ENCODE data around the gene FOSL1.
A peak's percentile ranks its signal among the peaks of the same experiment; 100 is the strongest.

The FOSL1 gene

DNA sequence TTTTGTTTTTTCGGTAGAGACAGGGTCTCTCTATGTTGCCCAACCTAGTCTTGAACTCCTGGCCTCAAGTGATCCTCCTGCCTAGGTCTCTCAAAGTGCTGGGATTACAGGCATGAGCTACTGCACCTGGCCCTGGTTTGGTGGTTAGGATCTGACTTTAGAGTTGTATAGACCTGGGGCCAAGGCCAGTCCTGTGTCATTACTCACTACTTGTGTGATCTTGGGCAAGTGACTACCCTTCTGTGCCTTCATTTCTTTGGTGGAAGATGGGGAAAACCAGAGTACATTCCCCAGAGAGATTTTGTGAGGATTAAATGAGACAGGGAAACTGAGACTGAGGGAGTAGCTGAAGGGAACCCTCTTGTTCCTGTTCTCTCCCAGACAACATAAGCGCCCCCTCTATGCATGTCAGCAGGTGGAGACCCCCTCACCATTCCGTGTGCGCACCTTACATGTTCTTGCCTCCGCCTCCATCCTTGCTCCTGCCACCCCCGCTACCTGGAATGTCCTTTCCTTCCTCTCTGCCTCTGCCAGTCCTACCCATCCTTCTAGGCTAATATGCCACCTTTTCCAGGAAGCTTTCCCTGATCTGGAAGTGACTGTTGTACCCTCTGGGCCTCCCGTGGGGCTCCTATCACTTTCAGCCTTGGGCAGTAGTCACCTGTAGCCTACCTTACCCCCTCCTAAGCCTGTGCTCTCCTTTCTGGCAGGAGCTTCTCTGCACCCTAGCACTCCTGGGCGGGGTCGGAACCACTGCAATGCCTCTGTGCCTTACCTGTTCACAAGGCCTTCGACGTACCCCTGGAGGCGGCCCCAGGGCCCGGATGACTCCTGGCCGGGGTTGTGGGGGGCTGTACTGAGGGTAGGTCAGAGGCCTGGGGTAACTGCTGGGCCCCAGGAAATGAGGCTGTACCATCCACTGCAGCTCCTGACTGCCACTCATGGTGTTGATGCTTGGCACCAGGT, 3.9 kb downstream of the FOSL1 start:
- no peak for DNase-seq (ENCODE audit: low spot score)

DNA sequence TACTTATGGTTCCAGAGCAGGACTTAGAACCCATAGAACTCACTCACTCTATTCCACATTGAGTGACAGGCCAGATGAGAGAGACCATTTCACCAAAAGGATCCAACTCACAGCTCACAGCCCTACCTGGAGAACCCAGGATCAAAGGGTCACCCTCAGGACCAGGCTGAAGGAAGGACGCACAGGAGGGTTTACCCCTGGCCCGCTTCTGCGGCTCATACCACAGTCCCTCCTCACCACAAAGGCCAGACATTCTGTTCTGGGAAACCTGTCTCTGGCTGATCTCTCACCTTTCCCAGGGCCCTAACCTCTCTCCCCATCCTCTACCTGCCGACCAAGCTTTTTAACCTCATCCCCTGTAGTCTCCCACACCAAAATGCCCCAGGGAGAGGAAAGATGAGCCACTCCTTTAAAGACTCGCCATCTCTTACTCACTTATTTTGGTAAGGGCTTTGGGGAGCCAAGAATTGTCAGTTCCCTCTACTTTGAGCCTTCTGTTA, 4.7 kb downstream of the FOSL1 start:
- no peak for DNase-seq (ENCODE audit: low spot score)

GRCh38 chr11:65894034-65894591, 6.1 kb downstream of the FOSL1 start:
- DNase-seq (ENCODE audit: low spot score): no peak

DNA sequence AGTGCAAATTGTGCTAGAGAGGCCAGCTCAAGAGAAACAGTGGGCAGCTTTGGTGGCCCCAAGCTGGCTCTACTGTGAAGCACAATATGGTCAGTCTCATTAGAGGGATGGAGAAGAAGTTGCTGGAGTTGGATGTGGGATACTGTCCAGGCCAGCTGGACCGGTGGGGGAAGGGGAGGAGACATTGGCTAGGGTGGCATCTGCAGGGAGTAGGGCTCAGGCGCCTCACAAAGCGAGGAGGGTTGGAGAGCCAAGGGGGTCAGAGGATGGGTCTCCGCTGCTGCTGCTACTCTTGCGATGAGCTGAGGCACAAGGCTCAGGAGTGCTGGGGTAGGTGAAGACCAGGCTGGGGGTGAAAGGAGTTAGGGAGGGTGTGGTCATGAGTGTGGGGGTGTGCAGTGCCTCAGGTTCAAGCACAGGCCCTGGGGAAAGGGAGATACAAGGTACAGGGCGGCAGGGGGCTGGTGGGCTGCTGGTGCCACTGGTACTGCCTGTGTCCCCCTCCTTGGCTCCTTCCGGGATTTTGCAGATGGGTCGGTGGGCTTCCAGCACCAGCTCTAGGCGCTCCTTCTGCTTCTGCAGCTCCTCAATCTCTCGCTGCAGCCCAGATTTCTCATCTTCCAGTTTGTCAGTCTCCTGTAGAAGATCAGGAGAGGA, 7.4 kb downstream of the FOSL1 start:
- DNase-seq (ENCODE audit: low spot score): no peak

DNA sequence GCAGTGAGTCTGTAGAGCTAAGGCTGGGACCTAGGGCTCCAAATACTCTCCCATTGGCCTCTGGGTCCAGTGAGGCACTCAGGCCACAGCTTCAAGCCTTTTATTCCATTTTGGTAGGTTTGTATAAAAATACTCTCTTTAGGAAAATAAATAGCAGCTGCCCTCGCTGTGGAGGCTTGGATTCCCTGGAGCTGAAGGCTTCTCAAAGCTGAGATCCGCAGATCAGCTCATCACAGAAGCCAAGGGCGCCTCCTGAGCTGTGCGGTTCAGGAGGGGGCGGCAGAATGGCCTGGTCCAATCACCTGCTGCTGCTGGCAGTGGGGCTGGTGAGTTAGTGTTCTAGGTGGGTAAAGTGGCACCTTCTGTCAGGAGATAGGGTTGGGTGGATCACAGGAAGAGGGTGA, 8.0 kb downstream of the FOSL1 start:
- peak; percentile 38 for DNase-seq (ENCODE audit: low spot score)

- DNase-seq (ENCODE audit: low spot score): peak; percentile 69
Measured at GRCh38 chr11:65891219-65892136, 8.7 kb downstream of the FOSL1 start.

DNA sequence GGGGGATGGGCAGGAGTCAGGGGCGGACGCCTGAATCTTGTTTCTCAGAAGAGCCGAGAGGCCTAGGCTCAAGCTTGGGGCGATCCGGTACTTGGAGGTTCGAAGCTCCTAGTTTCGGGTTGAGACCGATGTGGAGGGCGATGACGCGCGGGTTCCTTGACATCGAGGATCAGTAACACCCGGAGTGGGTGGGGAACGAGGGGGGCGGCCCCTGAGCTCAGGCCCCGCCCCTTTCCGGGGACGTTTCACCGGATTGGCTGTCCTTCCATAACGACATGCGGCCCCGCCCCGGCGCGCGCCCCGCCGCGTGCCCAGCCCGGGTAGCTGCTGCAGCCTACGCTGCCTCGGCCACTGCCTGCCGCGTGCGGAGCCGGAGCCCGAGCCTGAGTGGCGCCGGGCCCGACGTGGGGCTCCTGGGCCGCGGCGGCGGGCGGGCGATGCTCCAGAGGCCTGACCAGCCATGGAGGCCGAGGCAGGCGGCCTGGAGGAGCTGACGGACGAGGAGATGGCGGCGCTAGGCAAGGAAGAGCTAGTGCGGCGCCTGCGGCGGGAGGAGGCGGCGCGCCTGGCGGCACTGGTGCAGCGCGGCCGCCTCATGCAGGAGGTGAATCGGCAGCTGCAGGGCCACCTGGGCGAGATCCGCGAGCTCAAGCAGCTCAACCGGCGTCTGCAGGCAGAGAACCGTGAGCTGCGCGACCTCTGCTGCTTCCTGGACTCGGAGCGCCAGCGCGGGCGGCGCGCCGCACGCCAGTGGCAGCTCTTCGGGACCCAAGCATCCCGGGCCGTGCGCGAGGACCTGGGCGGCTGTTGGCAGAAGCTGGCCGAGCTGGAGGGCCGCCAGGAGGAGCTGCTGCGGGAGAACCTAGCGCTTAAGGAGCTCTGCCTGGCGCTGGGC, 9.6 kb downstream of the FOSL1 start, which contains the start of gene CCDC85B:
Gene CCDC85B (plus strand): TSS at position 350 of the 895 bp plus-strand sequence. CDS start 111 bp downstream, at position 461.
- DNase-seq (ENCODE audit: low spot score): peak; percentile 97

DNA sequence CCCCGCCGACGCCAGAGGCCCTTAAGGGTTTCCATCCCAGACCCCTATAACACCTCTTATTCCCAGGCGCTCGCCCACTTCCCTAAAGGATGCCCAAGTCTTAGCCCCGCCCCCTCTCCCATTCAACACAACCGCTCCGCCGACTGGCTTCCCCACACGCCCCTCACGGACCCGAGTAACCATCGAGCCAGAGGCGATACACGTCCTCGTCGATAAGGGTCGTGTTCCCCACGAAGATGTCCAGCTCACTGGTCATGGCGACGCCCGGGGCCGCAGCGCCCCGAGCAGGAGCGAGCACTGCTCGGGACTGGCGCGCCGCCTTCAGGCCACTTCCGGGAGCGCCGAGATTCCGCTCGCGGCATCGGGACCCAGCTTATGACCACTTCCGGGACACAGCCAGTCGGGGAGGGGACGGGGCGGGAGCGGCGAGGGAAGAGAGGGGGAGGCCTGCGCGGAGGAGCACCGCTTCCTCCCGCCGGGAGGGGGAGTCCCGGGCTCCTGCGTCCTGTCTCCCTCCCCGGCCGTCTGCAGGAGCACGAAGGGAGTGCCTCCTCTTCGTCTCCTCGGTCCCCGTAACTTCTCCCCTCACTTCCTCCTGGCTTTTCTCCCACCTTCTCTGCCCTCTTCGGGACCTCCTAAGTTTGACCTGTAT, 11.9 kb downstream of the FOSL1 start, which contains the start of gene FIBP:
Gene FIBP (minus strand): TSS at position 309 of the 652 bp plus-strand sequence. CDS start 53 bp downstream, at position 256.
- DNase-seq (ENCODE audit: low spot score): peak; percentile 96

DNA sequence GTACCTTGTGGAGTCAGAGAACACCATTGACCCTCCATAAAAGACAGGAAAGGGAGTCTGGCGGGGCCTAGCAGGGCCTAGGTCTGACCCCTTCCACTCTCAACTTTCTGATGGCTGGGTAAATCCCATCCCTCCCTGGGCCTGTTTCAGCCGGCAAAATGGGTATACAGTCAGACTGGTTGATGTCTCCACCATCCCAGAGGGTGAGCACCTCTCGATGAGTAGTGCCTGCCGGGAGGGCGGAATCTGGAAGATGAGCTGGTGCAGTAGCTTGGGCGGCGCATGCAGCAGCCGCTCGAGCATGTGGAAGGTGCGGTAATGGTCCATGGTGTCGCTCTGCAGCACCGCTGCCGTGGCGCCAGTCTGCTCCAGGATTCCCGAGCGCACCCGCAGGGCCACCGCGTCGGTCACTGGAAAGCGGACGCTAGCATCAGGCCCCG, 12.4 kb downstream of the FOSL1 start:
- DNase-seq (ENCODE audit: low spot score): peak; percentile 44

GRCh38 chr11:65886826-65887722, 13.1 kb downstream of the FOSL1 start:
- no peak for DNase-seq (ENCODE audit: low spot score)

GRCh38 chr11:65885808-65886536, 14.2 kb downstream of the FOSL1 start:
- DNase-seq (ENCODE audit: low spot score): no peak

DNA sequence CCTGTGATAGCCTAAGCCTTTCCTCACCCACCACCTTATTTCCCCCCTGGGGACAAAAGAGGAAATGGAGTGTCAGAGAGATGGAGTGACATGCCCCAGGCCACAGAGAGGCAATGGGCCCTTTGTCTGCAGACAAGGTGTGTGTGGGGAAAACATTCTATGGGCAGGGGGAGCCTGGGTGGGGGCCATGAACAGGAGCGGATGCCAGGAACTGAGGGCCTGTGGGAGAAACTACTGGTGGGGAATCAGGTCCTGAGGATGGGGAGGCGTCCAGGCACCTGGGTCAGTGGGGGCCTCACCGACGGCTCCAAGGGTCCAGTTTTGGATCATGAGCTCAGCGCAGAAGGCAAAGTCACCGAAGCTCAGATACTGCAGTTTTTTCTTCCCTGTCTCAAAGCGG, 15.0 kb downstream of the FOSL1 start:
- DNase-seq (ENCODE audit: low spot score): no peak

DNA sequence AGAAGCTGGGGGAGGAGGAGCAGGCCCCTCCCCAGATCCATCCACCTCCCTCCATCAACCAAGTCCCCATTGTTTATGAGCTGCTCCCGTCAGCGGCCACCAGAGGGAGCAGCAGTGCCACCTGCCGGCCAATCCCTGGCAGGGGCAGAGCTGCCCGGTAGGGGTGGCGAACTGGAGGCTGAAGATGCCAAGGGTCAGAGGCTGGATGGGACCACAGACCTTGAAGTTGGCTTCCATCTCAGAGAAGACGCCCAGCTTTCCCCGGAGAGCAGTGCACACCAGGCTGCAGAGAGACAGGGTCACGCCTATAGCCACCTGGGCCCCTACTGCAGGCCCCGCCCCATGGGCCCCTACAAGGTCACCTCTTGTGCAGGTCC, 15.5 kb downstream of the FOSL1 start:
- DNase-seq (ENCODE audit: low spot score): peak; percentile 88

DNA sequence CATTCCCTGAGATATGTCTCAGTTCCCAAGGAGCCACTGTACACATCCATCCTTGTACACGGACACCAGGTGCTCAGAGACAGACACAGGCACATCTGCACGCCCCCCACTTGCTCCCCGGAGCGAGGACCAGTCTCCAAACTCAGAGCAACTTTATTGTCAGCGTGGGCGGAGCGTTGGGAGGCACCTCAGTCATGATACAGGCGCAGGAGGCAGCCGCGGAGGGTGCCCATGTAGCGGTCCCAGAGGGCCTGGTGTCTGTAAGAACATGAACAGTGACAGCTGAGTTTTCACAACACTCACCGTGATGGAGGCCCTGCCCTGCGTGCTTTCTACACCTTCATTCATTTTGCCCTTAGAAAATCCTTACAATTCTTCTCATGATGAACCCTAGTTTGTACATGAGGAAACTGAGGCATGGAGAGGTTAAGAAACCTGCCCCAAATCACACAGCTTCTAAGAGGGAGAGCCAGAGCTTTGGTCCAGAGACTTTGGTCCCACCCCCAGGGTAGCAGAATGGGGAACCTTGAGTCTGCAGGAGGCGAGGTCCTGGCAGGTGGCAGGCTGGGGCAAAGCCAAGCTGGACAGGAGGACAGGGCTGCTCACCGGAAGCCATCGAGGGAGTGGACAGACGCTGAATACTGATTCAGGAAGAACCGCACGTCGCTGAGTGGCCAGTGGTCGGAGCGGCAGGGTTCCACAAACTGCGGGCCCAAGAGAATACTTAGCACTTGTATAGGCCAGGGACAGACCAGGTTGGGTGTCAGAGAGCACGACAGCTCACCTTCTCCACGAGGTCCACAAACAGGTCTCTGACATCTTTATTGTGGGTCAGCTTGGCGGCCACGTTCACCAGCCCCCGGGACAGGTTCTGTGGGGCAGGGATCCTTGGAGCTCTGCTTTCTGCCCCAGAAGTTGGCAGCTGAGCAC, 16.1 kb downstream of the FOSL1 start:
- no peak for DNase-seq (ENCODE audit: low spot score)

DNA sequence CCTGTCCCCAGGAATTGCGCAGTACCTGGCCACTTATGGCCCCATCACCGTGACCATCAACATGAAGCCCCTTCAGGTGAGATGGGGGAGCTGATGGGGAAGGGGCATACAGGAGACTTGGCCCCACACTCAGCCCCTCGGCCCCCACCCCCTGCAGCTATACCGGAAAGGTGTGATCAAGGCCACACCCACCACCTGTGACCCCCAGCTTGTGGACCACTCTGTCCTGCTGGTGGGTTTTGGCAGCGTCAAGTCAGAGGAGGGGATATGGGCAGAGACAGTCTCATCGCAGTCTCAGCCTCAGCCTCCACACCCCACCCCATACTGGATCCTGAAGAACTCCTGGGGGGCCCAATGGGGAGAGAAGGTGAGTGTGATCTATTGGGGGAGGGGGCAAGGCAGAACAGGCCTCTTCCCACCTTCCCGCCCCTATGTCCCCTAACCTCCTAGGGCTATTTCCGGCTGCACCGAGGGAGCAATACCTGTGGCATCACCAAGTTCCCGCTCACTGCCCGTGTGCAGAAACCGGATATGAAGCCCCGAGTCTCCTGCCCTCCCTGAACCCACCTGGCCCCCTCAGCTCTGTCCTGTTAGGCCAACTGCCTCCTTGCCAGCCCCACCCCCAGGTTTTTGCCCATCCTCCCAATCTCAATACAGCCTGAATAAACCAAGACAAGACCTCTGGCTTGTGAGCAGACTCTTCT, 17.0 kb downstream of the FOSL1 start:
- no peak for DNase-seq (ENCODE audit: low spot score)

Data from NAMALWA (cell line).